Body of pancreas (tissue), 4 donors: ENCODE results near the gene ADCYAP1R1. TPM values are rescaled to one million over a fixed set of nuclear protein-coding genes. Genes with fewer than 3 reads are reported as not detected.

Experiments used
- ATAC-seq: fragments of 150-250 bp; one replicate; pipeline ENCODE4 v1.9.1; 2016
- DNase-seq, 4 donors: peaks; one replicate each; pipeline ENCODE4 v3.0.0-alpha.2; 2019
- H3K27ac ChIP-seq, 4 donors: fragments of 200-600 bp; sonication (generic); 1 replicate in 3 of 4; 2 replicates in 1 of 4; pipeline versions ENCODE4 v1.5.1 to v1.6.1; 2016 to 2019; ENCODE audit warnings: mild to moderate bottlenecking in 1 of 4, mixed read lengths in 1 of 4, moderate library complexity in 1 of 4
- H3K27me3 ChIP-seq, 2 donors: fragments of 200-600 bp; sonication (generic); one replicate each; pipeline ENCODE4 v1.6.0; 2016; ENCODE audit warnings: mild to moderate bottlenecking in 1 of 2
- H3K36me3 ChIP-seq, 2 donors: fragments of 200-600 bp; sonication (generic); replicated peaks in 1 of 2; 2 replicates each; pipeline ENCODE4 v1.5.1; 2016; ENCODE audit warnings: low read depth in 2 of 2; ENCODE audit not compliant: insufficient read depth in 1 of 2
- H3K4me1 ChIP-seq: fragments of 200-600 bp; sonication (generic); one replicate; pipeline ENCODE4 v1.6.0; 2016
- H3K4me3 ChIP-seq, 2 donors: fragments of 200-600 bp; sonication (generic); 1 replicate in 1 of 2; 2 replicates in 1 of 2; pipeline ENCODE4 v1.5.1; 2016 to 2019
- H3K9me3 ChIP-seq, 3 donors: fragments of 200-600 bp; sonication (generic); 1 replicate in 2 of 3; 2 replicates in 1 of 3; pipeline ENCODE4 v1.5.1; 2016
- POLR2A ChIP-seq, 3 donors: fragments of 450-650 bp; IDR thresholded peaks; one replicate each; pipeline ENCODE4 v1.6.1; 2016; ENCODE audit warnings: antibody characterized with exemption in 3 of 3, mild to moderate bottlenecking in 2 of 3
- WGBS, 2 donors: methylation state at CpG; one replicate each; pipeline ENCODE4 v1.1.5; 2017; 5-methylcytosine and 5-hydroxymethylcytosine counted together
- intact Hi-C: fragments of 100-400 bp; cut with DNase I; formaldehyde crosslinking; loops from one replicate; pipeline ENCODE4 v1.15.1; 2023
- total RNA-seq, 2 donors: library from RNA; depleted of rRNA; stranded (reverse); fragments of >200 nt; gene quantifications; one replicate each; pipeline ENCODE4 v1.1.0, GENCODE V29; 2016
- TF ChIP-seq, protein P1 (sequence below), 7 experiments: fragments of 450-650 bp in 4 of 7; fragments of 200-600 bp in 3 of 7; sonication (generic) in 3 of 7; IDR thresholded peaks; one replicate each; pipeline ENCODE4 v1.5.1; 2016 to 2019; ENCODE audit warnings: antibody characterized with exemption in 7 of 7

The ADCYAP1R1 gene
- total RNA-seq, 2 donors from 2014 or later, result 1.8 to 8.2 TPM

DNA sequence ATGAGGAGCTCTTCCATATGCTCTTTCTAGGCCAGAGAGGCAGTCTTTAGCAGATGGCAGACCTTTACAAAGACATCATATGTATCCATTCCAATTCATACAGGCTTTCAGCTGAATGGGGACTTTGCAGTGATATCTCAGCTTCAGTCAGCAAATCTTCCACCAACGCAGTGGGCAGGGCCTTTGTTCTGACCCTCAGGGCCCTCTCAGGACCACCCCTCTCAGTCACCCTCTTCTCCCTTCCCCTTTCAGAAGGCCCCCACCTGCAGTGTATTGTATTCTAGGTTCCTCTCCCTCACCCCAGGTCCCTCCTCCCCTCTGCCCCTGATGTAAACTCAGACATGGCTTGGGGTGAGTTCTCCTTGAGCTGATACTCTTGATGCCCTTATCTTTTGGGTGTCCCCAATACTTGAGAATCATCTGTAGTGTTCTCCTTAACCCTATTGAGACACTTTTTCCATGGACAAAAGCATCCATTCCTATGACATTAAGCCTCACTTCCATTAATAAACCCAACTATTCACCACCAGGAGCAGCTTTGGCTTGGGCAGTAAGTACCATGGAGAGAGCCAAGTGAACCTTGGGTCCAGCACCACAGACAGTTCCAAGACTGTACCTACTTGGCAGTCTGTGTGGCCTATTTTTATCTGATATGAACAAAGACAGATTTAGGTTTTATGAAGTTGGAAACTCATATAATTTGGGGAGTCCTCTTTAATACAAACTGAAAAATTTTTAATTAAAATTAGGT lies 62.7 kb downstream of the ADCYAP1R1 start:
- Histone ChIP-seq H3K4me3 (no peak overlapping the region), H3K36me3 (no peaks in the 10 kb centered on the region), H3K9me3 (no peaks in the 10 kb centered on the region), H3K27me3 (no peaks in the 10 kb centered on the region), H3K27ac (no peak overlapping the region), H3K4me1 (no peaks in the 10 kb centered on the region)
- 64 to 81% methylated on average over 1 of the region's 1 CpG for WGBS, 2 donors
- TF ChIP-seq, protein P1, sequence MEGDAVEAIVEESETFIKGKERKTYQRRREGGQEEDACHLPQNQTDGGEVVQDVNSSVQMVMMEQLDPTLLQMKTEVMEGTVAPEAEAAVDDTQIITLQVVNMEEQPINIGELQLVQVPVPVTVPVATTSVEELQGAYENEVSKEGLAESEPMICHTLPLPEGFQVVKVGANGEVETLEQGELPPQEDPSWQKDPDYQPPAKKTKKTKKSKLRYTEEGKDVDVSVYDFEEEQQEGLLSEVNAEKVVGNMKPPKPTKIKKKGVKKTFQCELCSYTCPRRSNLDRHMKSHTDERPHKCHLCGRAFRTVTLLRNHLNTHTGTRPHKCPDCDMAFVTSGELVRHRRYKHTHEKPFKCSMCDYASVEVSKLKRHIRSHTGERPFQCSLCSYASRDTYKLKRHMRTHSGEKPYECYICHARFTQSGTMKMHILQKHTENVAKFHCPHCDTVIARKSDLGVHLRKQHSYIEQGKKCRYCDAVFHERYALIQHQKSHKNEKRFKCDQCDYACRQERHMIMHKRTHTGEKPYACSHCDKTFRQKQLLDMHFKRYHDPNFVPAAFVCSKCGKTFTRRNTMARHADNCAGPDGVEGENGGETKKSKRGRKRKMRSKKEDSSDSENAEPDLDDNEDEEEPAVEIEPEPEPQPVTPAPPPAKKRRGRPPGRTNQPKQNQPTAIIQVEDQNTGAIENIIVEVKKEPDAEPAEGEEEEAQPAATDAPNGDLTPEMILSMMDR (IDR thresholded peaks at IDR 0.05), result no peak
- no peak for TF ChIP-seq POLR2A (IDR thresholded peaks at IDR 0.05)
- no peak for DNase-seq
- intact Hi-C loops, result loop anchor here (5.0 kb wide), 1 partner anchor 117 kb away; no protein-coding TSS in a partner anchor
- ATAC-seq, result no peak

DNA sequence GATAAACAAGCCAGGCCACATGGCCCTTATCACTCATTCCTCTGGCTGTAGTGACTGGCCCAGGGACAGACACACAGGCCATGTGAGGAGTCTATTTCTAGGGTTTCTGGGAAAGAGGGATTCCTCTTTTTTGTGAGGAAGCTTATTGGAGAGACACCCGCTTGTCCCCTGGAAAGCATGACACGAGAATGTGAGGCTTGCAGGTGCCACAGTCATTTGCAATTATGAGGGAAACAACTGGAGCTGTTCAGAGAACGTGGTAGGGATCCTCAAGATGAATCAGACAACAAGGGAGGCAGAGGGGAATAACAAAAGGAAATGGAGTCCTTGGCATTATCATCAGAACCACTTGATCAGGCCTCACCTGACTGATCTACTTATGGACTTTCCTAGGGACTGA lies 64.5 kb downstream of the ADCYAP1R1 start:
- WGBS, 2 donors, result 58 to 70% methylated on average over 3 of the region's 3 CpGs
- ATAC-seq (no peak), DNase-seq (no peak)
- H3K4me1 ChIP-seq, result no peaks in the 10 kb centered on the region
- no peaks in the 10 kb centered on the region for H3K36me3 ChIP-seq
- H3K9me3 ChIP-seq, result no peaks in the 10 kb centered on the region
- no peak overlapping the region for H3K4me3 ChIP-seq
- H3K27ac ChIP-seq, result no peak overlapping the region
- no peaks in the 10 kb centered on the region for H3K27me3 ChIP-seq
- no peak for TF ChIP-seq POLR2A (IDR thresholded peaks at IDR 0.05)
- TF ChIP-seq, protein P1 (IDR thresholded peaks at IDR 0.05), result no peak
- intact Hi-C loops, result no loop called here

DNA sequence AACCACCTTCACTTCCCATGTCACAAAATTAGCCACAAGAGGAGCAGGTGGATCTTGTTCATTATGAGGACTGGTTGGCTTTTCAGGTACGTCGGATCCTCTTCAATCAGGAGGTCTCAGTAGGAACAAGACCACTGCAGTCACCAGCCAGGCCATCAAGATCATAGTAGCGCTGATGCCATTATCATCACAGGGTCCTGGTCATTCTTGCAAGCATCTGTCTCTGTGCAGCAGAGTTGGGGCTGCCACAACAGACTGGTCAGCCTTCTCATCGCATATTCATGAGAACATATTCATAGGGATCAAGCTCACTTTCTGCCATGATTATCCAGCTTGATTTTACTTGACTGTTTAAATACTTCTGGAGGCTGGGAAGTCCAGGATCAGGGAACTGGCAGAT lies 67.1 kb downstream of the ADCYAP1R1 start:
- DNase-seq (no peak), ATAC-seq (no peak)
- H3K27me3 ChIP-seq, result no peaks in the 10 kb centered on the region
- H3K27ac ChIP-seq, result no peak overlapping the region
- 79 to 82% methylated on average over 3 to 4 of the region's 4 CpGs for WGBS, 2 donors
- no peaks in the 10 kb centered on the region for H3K36me3 ChIP-seq
- no peaks in the 10 kb centered on the region for H3K9me3 ChIP-seq
- TF ChIP-seq, protein P1 (IDR thresholded peaks at IDR 0.05), result no peak
- no peak for TF ChIP-seq POLR2A (IDR thresholded peaks at IDR 0.05)
- H3K4me1 ChIP-seq, result peaks cover 7% of the 10 kb centered on the region
- no peak overlapping the region for H3K4me3 ChIP-seq
- intact Hi-C loops, result no loop called here

DNA sequence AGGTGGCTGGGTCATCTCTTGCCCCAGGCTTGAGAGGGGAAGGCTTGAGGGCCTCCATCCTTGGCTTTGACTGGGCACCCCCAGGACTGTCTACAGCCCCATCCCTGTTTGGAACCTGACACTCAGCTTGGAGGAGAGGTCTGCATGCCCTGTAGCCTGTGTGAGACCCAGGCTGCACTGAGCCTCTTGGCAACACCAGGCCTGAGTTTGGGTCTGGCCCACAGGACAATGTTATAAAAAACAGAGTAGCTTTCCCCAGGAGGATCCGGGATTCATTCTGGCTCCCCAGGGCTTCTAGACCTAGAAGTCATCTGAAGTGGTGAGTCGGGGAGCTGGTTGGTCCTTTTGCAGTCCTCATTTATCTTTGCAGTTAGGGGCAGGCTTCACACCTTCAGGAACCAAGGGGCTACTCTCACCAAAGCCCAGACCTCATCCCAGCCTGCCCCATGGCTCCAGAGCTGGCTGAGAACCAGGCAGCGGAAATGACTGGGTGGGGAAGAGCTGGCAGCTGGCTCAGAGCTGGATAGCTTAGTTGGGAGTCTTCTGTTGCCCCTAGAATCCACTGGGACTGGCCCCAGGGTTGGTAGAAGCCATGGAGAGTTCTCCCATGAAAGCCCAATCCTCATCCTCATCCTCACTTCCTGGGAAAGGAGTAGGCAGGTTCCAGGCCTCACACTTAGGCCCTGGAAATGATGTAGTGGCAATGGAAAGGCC lies 68.8 kb downstream of the ADCYAP1R1 start:
- H3K27ac ChIP-seq, result no peak overlapping the region
- TF ChIP-seq POLR2A (IDR thresholded peaks at IDR 0.05), result no peak
- TF ChIP-seq, protein P1 (IDR thresholded peaks at IDR 0.05), result no peak
- ATAC-seq, result no peak
- no peaks in the 10 kb centered on the region for H3K27me3 ChIP-seq
- no peaks in the 10 kb centered on the region for H3K36me3 ChIP-seq
- intact Hi-C loops, result loop anchor here (5.0 kb wide), 1 partner anchor 139 kb away; no protein-coding TSS in a partner anchor
- no peaks in the 10 kb centered on the region for H3K9me3 ChIP-seq
- 70 to 74% methylated on average over 3 of the region's 3 CpGs for WGBS, 2 donors
- H3K4me1 ChIP-seq, result peaks cover 7% of the 10 kb centered on the region
- H3K4me3 ChIP-seq, result no peak overlapping the region
- no peak for DNase-seq
